Activated CD4-positive, alpha-beta T cell treated with anti-CD3 and anti-CD28 coated beads, Interleukin-2, amount 50 U/mL, for 24 hours (primary cell): ENCODE results near the gene WNT8B.

Experiments used
- DNase-seq, 2 donors: peaks; one replicate each; pipeline ENCODE4 v3.0.0-alpha.2; 2020; ENCODE audit warnings: low read depth in 1 of 2, low spot score in 1 of 2

WNT8B gene

DNA sequence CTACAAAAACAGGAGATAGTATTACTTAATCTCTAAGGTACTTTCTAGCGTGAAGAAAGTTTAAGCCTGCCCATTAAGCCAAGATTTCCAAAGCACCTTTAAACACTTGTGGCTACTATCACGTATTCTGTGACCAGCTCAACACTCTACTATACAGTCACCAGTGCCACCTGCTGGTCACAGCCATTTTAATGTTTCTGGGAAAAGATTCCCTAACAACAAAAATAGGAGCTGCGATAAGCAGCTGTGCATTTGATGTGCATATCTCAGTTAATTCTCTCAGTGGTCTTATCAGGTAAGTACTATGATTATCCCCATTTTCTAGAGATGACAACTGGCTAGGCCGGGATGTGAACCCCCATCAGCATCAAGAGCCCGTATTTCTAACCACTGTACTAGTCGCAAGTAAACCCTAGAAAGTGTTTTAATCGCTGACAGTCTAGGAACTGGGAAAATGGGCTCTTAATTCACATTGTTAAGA, 56.0 kb downstream of the WNT8B start:
- DNase-seq = peak in 1 of 2 donors; percentile 46

DNA sequence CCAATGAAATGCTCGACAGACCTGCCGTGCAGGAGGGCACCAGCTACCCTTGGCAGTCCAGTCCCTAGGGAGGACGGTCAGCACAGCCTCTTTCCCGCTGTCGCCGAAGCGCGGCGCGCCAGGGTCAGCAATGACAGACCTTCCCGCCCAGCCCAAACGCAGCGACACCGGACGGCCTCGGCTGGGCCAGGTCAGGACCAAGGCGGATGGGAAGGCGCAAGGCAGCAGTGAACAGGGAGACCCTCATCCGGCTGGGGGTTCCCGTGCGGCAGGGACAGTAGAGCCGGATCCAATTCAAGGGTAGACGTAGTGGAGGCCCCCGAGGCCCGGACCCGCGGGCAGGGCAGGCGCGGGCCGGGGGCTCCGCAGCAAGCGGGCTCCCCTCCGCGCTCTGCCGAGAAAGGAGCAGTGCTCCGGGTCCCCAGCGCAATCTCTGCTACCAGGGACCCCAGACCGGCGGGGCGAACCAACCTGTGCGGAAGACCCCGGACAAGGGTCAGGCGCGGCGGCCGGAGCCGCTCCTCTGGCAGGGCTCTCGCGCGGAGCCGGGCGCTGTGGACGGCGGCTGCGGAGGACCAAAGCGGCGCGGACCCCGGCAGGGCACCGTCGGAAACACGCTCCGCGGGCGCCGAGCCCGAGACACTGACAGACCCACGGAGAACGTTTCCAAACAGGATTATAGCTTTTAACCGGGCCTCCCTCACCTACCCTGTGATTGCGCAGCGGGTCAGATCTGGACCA, 56.7 kb downstream of the WNT8B start, which contains the start of gene SEC31B:
Gene SEC31B, minus strand, starts transcription at position 551 of the 741 bp plus-strand sequence. CDS start 2,909 bp downstream, outside the sequence.
- DNase-seq = no peak

DNA sequence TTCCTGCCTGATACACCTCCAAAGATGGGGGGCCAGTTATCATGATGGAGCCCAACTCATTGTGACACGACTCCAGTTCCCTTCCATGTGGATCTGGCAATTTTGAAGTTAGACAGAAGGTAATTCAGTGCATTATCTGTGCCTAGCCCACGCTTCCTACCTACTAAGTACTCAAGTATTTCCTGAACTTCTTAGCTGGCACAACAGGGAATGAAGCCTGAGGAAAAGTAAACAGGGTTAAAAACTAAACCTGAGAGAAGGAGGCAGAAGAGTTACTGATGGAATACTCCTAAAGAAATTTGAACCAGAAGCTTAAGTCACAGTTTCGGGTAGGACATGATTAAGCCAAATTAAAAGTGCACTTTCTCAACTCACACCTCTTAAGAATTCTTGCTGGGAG, 58.0 kb downstream of the WNT8B start:
- no peak for DNase-seq

DNA sequence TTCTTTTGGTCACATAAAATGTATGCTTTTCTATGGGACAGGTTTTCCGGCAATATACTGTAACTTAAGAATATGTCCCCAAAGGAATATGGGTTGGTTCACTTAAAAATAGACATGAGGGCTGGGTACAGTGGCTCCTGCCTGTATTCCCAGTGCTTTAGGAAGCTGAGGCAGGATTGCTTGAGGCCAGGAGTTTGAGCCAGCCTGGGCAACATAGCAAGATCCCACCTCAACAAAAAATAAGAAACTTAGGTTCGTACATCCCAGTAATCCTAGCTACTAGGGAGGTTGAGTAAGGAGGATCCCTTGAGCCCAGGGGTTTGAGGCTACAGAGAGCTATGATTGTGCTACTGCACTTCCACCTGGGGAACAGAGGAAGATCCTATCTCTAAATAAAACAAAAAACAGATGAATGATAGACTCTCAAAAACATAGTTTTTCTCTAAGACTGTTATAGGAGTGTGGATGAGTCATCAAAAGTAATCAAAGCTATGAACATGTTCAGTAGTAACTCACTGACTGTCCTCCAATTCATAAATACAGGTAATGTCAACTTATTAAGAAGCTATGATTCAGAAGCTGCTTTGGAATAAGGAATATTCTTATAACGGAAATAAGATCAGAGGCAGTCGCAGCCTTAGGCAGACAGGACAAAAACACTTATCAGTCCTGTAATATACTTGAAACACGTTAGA, 59.4 kb downstream of the WNT8B start:
- DNase-seq = no peak

DNA sequence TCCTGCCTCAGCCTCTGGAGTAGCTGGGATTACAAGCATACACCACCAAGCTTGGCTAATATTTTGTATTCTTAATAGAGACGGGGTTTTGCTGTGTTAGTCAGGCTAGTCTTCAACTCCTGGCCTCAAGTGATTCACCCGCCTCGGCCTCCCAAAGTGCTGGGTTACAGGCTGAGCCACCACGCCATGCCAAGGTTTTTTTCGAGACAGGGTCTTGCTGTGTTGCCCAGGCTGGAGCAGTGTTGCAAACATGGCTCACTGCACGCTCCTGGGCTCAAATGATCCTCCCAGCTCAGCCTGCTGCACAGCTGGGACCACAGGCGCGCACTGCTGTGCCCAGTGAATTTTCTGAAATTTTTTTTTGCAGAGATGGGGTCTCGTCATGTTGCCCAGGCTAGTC, 60.1 kb downstream of the WNT8B start:
- no peak for DNase-seq

DNA sequence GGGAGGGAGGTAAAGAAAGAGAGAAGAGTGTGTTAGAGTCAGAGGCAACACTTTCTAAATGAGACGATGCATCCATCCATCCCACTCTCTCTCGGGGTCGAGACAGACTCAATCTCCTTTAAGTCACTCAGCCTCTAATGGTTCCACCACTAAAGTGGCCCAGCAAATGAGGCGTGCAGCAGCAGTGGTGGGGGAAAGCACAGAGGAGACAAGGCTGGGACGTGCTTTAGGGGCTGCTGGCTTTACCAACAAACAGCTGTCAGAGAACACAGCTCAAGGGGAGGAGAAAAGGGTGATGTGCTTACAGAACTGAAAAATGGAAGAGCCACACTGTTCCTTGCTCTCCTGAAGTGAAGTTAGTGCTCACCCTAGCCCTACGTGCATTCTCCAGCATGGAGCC, 61.4 kb downstream of the WNT8B start:
- no peak for DNase-seq

DNA sequence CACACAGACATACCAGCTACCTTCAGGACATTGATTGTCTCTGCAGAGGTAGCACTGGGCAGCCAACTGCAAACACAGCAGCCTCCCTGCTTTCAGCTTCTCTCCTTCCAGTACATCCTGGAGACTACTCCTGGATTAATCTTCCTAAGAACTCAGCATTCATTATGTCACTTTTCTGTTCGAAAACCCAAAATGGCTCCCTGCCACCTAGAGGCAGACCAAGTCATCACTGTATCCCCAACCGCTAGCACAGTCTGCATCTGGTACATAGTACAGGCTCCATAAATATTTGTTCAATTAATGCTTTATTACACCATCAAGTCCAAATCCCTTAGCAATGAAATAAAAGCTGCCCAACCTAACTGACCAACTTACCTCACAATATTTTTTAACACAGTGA, 61.8 kb downstream of the WNT8B start:
- DNase-seq = no peak

DNA sequence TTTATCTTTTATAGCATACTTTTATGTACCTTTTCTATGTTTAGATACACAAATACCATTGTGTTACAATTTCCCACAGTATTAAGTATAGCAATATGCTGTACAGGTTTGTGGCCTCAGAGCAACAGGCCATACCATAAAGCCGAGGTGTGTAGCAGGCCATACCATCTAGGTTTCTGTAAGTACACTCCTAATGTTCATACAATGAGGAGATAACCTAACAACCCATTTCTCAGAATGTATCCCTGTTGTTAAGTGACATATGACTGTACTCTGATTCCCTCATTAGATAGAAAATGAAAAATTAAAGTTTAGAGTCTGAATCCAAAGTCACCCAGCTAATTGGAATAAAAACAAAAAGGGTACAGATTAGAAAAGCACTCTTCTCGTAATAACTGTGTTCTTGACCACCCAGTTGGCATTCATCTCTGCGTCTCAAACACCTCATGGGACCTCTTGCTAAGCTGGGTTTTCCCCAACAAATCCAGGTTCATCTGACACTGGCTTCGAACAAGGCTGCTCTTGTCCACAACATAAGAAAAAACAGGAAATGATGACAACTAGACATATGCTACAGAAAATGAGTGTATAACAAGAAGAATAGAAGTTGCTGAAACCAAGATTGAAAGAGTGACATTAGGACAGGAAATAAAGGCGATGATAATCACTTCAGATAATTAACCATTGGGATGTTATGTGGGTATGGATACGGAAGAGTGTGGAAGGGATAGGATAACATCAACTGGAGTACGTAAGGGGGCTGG, 65.5 kb downstream of the WNT8B start:
- no peak for DNase-seq

DNA sequence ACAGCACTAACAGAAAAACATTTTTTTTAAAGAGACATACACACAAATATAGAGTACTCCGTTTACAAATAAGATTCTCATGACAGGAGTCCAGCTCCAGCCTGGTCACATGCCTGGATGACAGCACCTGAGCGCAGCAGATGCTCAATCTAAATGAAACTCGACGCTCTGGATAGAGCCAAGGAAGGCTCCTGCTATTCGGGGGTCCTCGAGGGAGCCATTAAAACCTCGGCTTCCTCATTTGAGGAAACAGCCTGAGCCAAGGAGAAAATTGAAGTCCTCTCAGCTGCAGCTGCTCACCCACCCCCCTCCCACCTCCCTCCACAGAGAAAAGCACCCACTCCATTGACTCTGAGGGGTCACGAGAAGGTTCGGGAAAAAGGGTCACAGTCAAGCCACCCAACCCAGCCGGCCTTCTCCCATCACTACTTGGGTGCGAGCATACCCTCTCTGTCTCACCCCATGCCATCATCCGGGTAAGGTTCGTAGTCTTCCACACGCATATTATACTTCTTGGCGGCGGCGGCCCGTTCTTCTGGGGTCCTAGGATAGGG, 66.2 kb downstream of the WNT8B start:
- DNase-seq = no peak

DNA sequence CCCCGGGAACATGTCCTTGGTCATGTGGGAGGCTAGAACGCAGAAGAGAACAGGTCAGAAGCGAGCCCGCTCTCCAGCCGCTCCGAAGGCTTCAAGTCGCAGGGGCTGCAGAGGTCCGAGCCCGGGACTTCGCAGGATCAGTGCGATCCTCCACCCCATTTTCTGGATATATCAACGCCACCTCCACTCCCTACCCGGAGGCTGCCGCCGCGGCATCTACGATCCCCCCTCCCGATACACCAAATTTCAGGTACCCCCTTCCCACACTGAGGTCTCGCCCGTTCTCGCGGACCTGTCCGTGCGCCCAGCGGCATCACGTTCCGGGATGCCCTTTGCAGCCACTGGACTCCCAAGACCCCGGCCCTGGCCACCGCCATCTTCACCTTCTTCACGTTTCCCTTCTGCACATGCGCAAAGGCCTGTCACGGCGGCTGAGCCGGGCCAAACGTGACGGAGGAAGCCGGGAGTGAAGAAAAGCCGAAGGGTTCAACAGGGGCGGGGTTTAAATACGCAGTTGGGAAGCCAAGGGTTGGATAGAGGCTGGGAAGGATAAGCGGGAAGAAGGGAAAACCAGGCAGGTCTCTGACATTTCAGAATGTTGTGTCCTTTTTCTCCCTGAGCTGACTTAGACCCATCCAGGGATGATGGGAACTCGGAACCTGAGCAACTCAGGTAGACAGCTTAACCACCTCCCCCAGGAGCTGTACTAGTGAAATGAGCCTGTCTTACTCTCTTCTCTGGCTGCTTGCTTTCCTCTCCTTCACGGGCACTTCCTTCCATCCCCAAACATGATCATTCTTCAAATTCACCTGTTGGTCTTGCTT, 66.9 kb downstream of the WNT8B start, which contains the start of gene NDUFB8:
Gene NDUFB8, minus strand, starts transcription at position 397 of the 824 bp plus-strand sequence. Its CDS starts 20 bp downstream, at position 377.
- peak; percentile 71 to 88 for DNase-seq

DNA sequence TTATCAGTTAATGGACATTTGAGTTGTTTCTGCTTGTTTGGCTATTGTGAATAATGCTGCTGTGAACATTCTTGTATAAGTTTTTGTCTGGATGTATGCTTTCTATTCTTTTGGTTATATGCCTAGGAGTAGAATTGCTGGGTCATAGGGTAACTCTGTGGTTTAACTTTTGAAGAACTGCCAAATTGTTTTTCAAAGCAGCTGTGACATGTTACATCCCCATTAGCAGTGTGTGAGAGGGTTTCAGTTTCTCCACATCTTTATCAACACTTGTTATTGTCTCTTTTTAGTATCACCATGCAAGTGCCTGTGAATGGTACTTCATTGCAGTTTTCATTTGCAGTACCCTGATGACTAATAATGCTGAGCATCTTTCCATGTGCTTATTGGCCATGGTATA, 69.0 kb downstream of the WNT8B start:
- DNase-seq = no peak
